HG02759 (cell line): Measurements from ENCODE around the gene BMP8B.

Source experiments
- ATAC-seq: cut with Tn5 transposase; IDR thresholded peaks from one replicate; pipeline ENCODE4 v1.9.1; 2021; ENCODE audit warnings: mild to moderate bottlenecking, moderate library complexity; ENCODE audit not compliant: unreplicated experiment

Gene BMP8B

GRCh38 chr1:39729030-39729429 lies 59.6 kb downstream of the BMP8B start:
- no peak for ATAC-seq

DNA sequence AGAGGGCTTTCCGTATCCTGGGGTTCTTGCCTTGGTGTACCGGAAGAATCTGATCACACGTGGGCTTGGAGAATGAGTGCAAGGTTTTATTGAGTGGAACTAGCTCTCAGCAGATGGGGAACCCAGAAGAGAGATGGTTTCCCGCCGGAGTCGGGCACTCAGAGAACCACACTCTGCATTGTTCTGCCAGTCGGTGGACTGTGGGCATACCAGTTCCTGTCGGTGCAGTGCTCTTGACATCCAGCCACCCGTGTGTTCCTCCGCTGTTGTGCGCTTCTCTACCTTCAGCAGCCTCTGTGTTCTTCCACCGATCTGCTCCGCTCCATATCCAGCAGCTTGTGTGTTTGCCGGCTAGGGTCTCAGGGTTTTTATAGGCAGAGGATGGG lies 60.7 kb downstream of the BMP8B start:
- no peak for ATAC-seq

DNA sequence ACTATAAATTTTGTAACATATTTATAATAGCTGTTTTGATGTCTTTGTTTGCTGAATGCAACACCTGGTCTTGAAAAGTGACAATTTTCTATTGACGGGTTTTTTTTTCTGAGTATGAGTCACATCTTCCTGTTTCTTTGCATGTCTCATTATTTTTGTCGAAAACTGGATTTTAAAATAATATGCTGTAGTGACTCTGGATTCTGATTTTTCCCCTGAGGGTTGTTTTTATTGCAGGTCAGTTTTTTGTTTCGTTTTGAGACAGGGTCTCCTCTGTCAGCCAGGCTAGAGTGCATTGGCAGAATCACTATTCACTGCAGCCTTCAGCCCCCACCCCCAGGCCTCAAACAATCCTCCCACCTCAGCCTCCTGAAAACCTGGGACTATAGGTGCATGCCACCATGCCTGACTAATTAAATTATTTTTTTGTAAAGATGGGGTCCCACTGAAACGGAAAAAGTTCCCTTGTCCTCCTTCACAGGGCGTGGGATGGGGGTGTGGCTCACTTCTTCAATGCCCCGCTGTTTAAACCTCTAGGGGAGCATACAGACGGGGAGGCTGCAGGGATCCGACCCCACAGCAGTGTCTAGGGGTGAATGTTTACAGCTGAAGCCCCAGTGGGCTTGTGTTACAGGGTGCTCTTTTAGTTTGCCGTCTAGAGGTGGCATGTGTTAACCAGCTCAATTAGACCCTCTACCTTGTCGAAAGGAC lies 61.3 kb downstream of the BMP8B start:
- ATAC-seq, result no peak

DNA sequence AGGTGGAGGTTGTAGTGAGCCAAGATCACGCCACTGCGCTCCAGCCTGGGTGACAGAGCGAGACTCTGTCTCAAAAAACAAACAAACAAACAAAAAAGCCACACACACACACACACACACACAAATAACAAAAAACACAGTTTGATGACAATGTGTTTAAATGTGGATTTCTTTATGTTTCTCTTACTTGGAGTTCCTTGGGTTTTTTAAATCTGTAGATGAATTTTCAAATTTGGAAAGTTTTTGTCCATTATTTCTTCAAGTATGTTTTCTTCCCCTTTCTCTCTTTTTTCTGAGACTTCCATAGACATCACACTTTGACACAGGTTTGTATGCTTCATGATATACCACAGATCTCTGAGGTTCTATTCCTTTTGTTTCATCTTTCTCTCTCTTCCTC lies 62.1 kb downstream of the BMP8B start:
- ATAC-seq, result no peak

GRCh38 chr1:39722495-39722894 lies 66.2 kb downstream of the BMP8B start:
- no peak for ATAC-seq

DNA sequence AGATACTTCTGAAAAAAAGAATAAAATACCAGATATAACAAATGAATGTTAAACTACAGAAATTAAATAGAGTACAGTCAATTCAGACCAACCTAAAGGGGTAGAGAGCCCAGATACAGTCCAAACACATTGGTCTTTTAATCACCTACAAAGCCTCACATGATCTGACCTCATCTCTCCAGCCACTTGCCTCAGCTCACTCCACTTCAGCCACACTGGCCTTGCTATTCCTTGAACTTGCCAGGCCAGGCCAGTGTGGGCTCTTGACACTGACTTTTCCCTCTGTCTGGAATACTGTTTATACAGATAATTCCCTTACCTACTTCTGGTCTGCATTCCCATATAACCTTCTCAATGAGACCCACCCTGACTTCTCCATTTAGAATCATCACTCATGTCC lies 67.0 kb downstream of the BMP8B start:
- ATAC-seq, result no peak

DNA sequence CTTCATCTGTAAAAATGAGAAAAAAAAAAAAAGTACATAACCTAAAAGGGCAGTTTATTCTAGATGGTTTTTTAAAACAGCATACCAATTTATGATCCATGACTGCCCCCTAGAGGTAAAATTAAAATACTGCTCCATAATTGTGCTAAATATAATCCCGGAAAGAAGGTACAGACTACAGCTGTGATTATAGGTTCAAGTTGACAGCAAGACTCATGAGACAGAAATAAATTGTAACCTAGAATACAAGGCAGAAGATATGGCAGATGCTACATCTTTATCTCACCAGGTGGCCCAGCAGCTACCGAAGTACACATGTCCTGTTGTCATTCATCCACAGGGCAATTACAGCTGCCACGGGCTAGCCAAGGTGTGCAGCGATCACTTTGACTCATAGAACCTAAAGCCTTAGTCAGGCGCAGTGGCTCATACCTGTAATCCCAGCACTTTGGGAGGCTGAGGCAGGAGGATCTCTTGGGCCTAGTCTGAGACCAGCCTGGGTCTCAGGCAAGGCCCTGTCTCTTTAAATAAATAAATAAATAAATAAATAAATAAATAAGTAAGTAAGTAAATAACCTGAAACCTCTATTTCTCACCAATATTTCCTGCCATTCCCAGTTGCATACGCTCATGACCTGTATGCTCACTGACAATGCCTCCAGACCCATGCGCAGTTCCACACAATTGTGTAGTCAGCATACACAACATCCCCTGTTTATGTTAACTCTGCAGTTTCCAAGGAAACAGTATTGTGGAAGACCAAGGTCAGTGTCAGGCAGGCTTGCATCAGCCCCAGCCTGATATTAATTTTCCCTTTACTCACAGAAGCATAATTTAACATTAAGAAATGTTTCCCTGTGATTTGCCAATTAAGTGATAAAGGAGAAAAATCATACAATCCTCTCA lies 68.3 kb downstream of the BMP8B start:
- ATAC-seq, result no peak

- ATAC-seq, result no peak
Measured at GRCh38 chr1:39717809-39718208, 70.9 kb downstream of the BMP8B start.

DNA sequence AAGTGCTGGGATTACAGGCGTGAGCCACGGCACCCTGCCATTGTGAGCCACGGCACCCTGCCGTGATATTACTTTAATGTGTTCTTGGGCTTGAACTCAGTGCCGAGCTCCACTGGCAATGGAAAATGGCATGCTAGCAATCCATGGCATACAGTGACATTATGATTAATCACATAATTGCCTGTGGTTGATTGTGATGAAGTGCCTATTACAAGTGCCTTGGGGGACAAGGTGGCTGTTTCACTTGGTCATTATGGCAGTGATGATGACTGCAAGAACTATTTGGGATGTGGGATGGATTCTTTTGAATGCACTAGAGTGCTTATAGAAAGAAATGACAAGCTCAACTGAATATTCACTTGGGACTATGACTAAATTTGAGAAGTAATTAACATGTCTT lies 75.1 kb downstream of the BMP8B start:
- no peak for ATAC-seq

DNA sequence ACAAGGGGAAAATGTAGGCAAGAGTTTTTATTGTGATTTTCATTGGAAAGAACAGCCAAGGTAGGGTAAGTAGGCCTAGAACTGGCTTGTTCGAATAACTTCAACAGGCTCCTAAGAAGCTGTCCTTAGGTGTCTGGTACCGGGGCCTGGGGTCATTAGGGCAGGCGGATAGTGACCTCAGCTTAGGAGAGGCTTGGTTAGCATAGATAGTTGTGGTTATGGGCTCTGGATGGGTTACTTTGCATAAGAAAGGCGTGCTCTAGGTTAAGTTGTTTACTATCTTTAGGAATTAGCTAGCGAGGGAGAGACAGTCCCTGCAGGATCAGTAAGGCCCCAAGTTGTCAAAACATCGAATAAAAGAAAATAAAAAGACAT lies 76.7 kb downstream of the BMP8B start:
- ATAC-seq, result no peak

DNA sequence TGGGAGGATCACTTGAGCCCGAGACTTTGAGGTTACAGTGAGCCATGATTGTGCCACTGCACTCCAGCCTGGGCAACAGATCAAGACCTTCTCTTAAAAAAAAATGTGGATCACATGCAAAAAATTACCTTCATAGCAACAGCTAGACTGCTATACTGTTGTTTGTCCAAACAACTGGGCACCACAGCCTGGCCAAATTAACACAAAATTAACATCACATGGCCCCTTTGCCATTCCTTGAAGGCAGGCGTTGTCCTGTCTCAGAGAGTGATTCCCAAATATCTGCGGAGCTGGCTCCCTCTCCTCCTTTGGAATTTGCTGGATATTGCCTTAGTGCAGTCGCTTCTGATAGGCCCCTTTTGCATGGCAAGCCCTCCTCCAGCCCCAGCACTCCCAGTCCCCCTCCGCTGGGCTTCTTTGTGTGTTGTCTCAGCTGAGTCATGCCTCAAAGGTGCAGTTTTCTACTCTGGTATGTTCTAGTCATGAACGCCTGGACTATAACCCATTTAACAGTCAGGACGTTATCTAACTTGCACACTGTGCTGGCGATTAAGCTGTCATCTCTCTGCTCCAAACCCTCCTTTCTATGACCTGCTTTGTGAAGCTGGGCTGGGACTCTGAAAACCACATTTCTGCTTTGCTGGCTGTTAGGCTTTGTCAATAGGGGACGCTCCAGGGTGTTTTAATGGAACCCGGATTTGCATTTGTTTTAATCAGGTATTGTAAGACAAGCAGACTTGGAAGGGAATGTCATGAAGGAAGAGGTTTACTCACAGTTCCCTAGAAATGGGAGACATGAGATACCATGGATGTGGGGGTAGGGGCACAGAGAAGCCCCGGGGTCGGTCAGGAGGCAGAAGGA lies 77.3 kb downstream of the BMP8B start:
- no peak for ATAC-seq

- ATAC-seq, result no peak
Measured at GRCh38 chr1:39707506-39707905, 81.2 kb downstream of the BMP8B start.
